ENCODE data around the gene SOX5.

- no peak for TF ChIP-seq POLR2AphosphoS5 (IDR thresholded peaks at IDR 0.05; ENCODE audit: low read depth, low read length)
- no peak for TF ChIP-seq PAX5 (IDR thresholded peaks at IDR 0.05; ENCODE audit: insufficient read depth, low read length, severe bottlenecking)
- no peak for TF ChIP-seq POLR2A (IDR thresholded peaks at IDR 0.05; ENCODE audit: low read depth, low read length)
- TF ChIP-seq SPI1 (IDR thresholded peaks at IDR 0.05; ENCODE audit: low read depth, low read length), result no peak
- TF ChIP-seq TAF1 (IDR thresholded peaks at IDR 0.05; ENCODE audit: low read depth, low read length), result no peak
Measured at GRCh38 chr12:23781118-23781517, 168.4 kb downstream of the SOX5 start.
